IMR-90 (cell line): ENCODE data around the gene CHST6. TPM values are rescaled to one million over a fixed set of nuclear protein-coding genes. Genes with fewer than 3 reads are reported as not detected.

Experiments
- ATAC-seq: fragments of 200-7000 bp; cut with Tn5 transposase; 2 replicates; pipeline ENCODE4 v1.9.1; 2020; ENCODE audit warnings: low read depth, mild to moderate bottlenecking, moderate library complexity
- BruUV-seq: library from RNA; stranded (reverse); fragments of 400-500 nt; replicated peaks from 2 replicates; lab custom pipeline; 2021; lab: Mats Ljungman, UMichigan
- CTCF ChIA-PET: fragments of 300-600 bp; formaldehyde crosslinking; extraction: SDS; loops from one replicate; lab custom pipeline; 2021; ENCODE audit warnings: antibody characterized with exemption; lab: Yijun Ruan, JAX
- POLR2A ChIA-PET: fragments of 300-600 bp; sonication (Branson Sonifier 250); formaldehyde crosslinking; loops from one replicate; lab custom pipeline; 2022; ENCODE audit warnings: antibody characterized with exemption; ENCODE audit not compliant: unreplicated experiment; lab: Charles Lee
- DNase-seq: peaks from one replicate; pipeline ENCODE4 v3.0.0; 2013
- H2AFZ ChIP-seq: replicated peaks from 2 replicates; pipeline ENCODE3; 2013; ENCODE audit warnings: low read length, mild to moderate bottlenecking; ENCODE audit not compliant: poor library complexity
- H2AK5ac ChIP-seq: 2 replicates; pipeline ENCODE4 v1.6.1; 2013; ENCODE audit warnings: low read depth, low read length, inconsistent platforms
- H2AK9ac ChIP-seq: replicated peaks from 2 replicates; pipeline ENCODE3; 2013; ENCODE audit warnings: mild to moderate bottlenecking, low read depth, low read length, moderate library complexity; ENCODE audit not compliant: poor library complexity
- H2BK120ac ChIP-seq: 2 replicates; pipeline ENCODE4 v1.6.1; 2013; ENCODE audit warnings: low read depth, low read length, inconsistent platforms
- H2BK15ac ChIP-seq: 3 replicates; pipeline ENCODE4 v1.6.1; 2013; ENCODE audit warnings: low read depth, low read length, inconsistent platforms
- H2BK20ac ChIP-seq: 2 replicates; pipeline ENCODE4 v1.6.1; 2013; ENCODE audit warnings: low read depth, mild to moderate bottlenecking, inconsistent platforms, low read length, moderate library complexity
- H2BK5ac ChIP-seq: 2 replicates; pipeline ENCODE4 v1.6.1; 2013; ENCODE audit warnings: mild to moderate bottlenecking, low read depth, low read length, inconsistent platforms; ENCODE audit not compliant: poor library complexity, severe bottlenecking
- H3K14ac ChIP-seq: replicated peaks from 2 replicates; pipeline ENCODE4 v1.6.1; 2013; ENCODE audit warnings: low read depth, low read length, inconsistent platforms
- H3K18ac ChIP-seq: 2 replicates; pipeline ENCODE4 v1.6.1; 2013; ENCODE audit warnings: low read depth, low read length, control low read depth
- H3K23ac ChIP-seq: 2 replicates; pipeline ENCODE4 v1.6.1; 2013; ENCODE audit warnings: low read depth, low read length, inconsistent platforms
- H3K27ac ChIP-seq: 2 replicates; pipeline ENCODE4 v1.5.1; 2013; ENCODE audit warnings: mild to moderate bottlenecking, control low read depth, low read length; ENCODE audit not compliant: insufficient read depth
- H3K27me3 ChIP-seq: 2 replicates; pipeline ENCODE4 v1.6.1; 2013; ENCODE audit warnings: low read length; ENCODE audit not compliant: control insufficient read depth, insufficient read depth
- H3K36me3 ChIP-seq: 2 replicates; pipeline ENCODE4 v1.6.1; 2013; ENCODE audit warnings: low read length, mixed read lengths; ENCODE audit not compliant: control insufficient read depth, insufficient read depth
- H3K4ac ChIP-seq: 2 replicates; pipeline ENCODE4 v1.6.1; 2013; ENCODE audit warnings: low read depth, low read length, inconsistent platforms
- H3K4me1 ChIP-seq: 2 replicates; pipeline ENCODE4 v1.6.1; 2013; ENCODE audit warnings: low read length, mixed read lengths; ENCODE audit not compliant: control insufficient read depth, insufficient read depth
- H3K4me2 ChIP-seq: 2 replicates; pipeline ENCODE4 v1.6.1; 2013; ENCODE audit warnings: low read depth, mild to moderate bottlenecking, control low read depth, low read length, moderate library complexity
- H3K4me3 ChIP-seq: 2 replicates; pipeline ENCODE4 v1.5.1; 2013; ENCODE audit warnings: low read depth, mild to moderate bottlenecking, control low read depth, low read length, moderate library complexity; ENCODE audit not compliant: insufficient read depth
- H3K56ac ChIP-seq: 2 replicates; pipeline ENCODE4 v1.6.1; 2013; ENCODE audit warnings: low read length, inconsistent platforms; ENCODE audit not compliant: insufficient read depth; ENCODE audit errors: extremely low read depth
- H3K79me1 ChIP-seq, 2 experiments: 2 replicates each; pipeline ENCODE4 v1.6.1; 2013; ENCODE audit warnings: low read length in 2 of 2, inconsistent platforms in 1 of 2, low read depth in 1 of 2
- H3K9ac ChIP-seq: 2 replicates; pipeline ENCODE4 v1.6.1; 2013; ENCODE audit warnings: low read depth, low read length, control low read depth
- H3K9me1 ChIP-seq: 2 replicates; pipeline ENCODE4 v1.6.1; 2013; ENCODE audit warnings: low read length, inconsistent platforms; ENCODE audit not compliant: insufficient read depth
- H3K9me3 ChIP-seq: 2 replicates; pipeline ENCODE4 v1.6.1; 2013; ENCODE audit warnings: low read length; ENCODE audit not compliant: control insufficient read depth, insufficient read depth
- H4K20me1 ChIP-seq: 2 replicates; pipeline ENCODE4 v1.6.1; 2013; ENCODE audit warnings: low read length, inconsistent platforms; ENCODE audit not compliant: insufficient read depth
- H4K5ac ChIP-seq: 2 replicates; pipeline ENCODE4 v1.6.1; 2013; ENCODE audit warnings: mild to moderate bottlenecking, low read depth, low read length, control low read depth
- H4K8ac ChIP-seq, 2 experiments: 2 replicates each; pipeline ENCODE4 v1.6.1; 2013; ENCODE audit warnings: low read depth in 2 of 2, low read length in 2 of 2, control low read depth in 1 of 2, inconsistent platforms in 1 of 2
- H4K91ac ChIP-seq: 2 replicates; pipeline ENCODE4 v1.6.1; 2013; ENCODE audit warnings: low read depth, low read length, inconsistent platforms; ENCODE audit not compliant: insufficient read depth
- BHLHE40 ChIP-seq: fragments of 150-350 bp; IDR thresholded peaks from 2 replicates; pipeline ENCODE4 v1.6.1; 2016; ENCODE audit warnings: mild to moderate bottlenecking, low read depth, low read length
- CEBPB ChIP-seq: IDR thresholded peaks from 2 replicates; pipeline ENCODE4 v1.6.1; 2012; ENCODE audit warnings: low read depth, low read length, improper control_type of control experiment
- CHD1 ChIP-seq: IDR thresholded peaks from 2 replicates; pipeline ENCODE4 v1.6.1; 2012; ENCODE audit warnings: low read depth, low read length, improper control_type of control experiment
- CTCF ChIP-seq: conservative IDR thresholded peaks from 2 replicates; pipeline ENCODE4 v1.5.1; 2012; ENCODE audit warnings: mild to moderate bottlenecking, low read depth, low read length, improper control_type of control experiment
- FOS ChIP-seq: fragments of 150-350 bp; IDR thresholded peaks from 2 replicates; pipeline ENCODE4 v1.6.1; 2016; ENCODE audit warnings: low read depth, low read length
- MAZ ChIP-seq: IDR thresholded peaks from 2 replicates; pipeline ENCODE4 v1.6.1; 2012; ENCODE audit warnings: low read depth, mild to moderate bottlenecking, low read length, improper control_type of control experiment, moderate library complexity, borderline replicate concordance
- MXI1 ChIP-seq: IDR thresholded peaks from 2 replicates; pipeline ENCODE4 v1.6.1; 2012; ENCODE audit warnings: low read depth, mild to moderate bottlenecking, low read length, moderate library complexity, borderline replicate concordance
- NFE2L2 ChIP-seq: fragments of 150-350 bp; IDR thresholded peaks from 2 replicates; pipeline ENCODE4 v1.6.1; 2016; ENCODE audit warnings: low read depth, mild to moderate bottlenecking, low read length
- RAD21 ChIP-seq: IDR thresholded peaks from 2 replicates; pipeline ENCODE4 v1.6.1; 2012; ENCODE audit warnings: low read length, improper control_type of control experiment
- RCOR1 ChIP-seq: IDR thresholded peaks from 2 replicates; pipeline ENCODE4 v1.6.1; 2012; ENCODE audit warnings: mild to moderate bottlenecking, low read length, improper control_type of control experiment; ENCODE audit not compliant: insufficient replicate concordance
- RFX5 ChIP-seq: IDR thresholded peaks from 2 replicates; pipeline ENCODE4 v1.8.0; 2012; ENCODE audit warnings: low read depth, mild to moderate bottlenecking, low read length, moderate library complexity
- SMC3 ChIP-seq: fragments of 150-350 bp; IDR thresholded peaks from 2 replicates; pipeline ENCODE4 v1.6.1; 2016; ENCODE audit warnings: low read depth, mild to moderate bottlenecking, antibody characterized with exemption, low read length, moderate library complexity
- WGBS, 2 experiments: methylation state at CpG; one replicate each; pipeline versions ENCODE4 v1.1.5 to v1.1.7; 2013; ENCODE audit warnings: missing lambda C conversion rate in 2 of 2; ENCODE audit not compliant: insufficient read length in 1 of 2; ENCODE audit errors: extremely low coverage in 2 of 2; 5-methylcytosine and 5-hydroxymethylcytosine counted together
- dilution Hi-C: fragments of 300-500 bp; cut with HindIII; formaldehyde crosslinking; loops from one replicate; pipeline ENCODE4 v1.14.3; 2018; ENCODE audit warnings: low sequenced_read_pairs; ENCODE audit not compliant: unreplicated experiment
- in situ Hi-C: fragments of 300-500 bp; cut with MboI; formaldehyde crosslinking; loops from 3 replicates; pipeline ENCODE4 v1.14.3; 2019; ENCODE audit warnings: low sequenced_read_pairs, inconsistent platforms, mixed read lengths
- intact Hi-C: fragments of 100-400 bp; cut with micrococcal nuclease; formaldehyde crosslinking; loops from 2 replicates; pipeline ENCODE4 v1.10.0; 2022
- polyA plus RNA-seq, 3 experiments: library from polyadenylated mRNA; depleted of rRNA; stranded (reverse); fragments of >200 nt; gene quantifications; 2 replicates each; pipeline ENCODE4 v1.2.3, GENCODE V29; 2012; ENCODE audit warnings: low replicate concordance in 1 of 3
- total RNA-seq: library from RNA; depleted of rRNA; stranded (reverse); fragments of >200 nt; gene quantifications from 2 replicates; pipeline ENCODE4 v1.2.3, GENCODE V29; 2012
- TF ChIP-seq, protein P1 (sequence below): fragments of 150-350 bp; IDR thresholded peaks from 2 replicates; pipeline ENCODE4 v1.6.1; 2017; ENCODE audit warnings: mild to moderate bottlenecking, antibody characterized with exemption, low read length, low read depth

Gene CHST6
- total and polyA plus RNA-seq, 2 of the 4 experiments (the other 2 are of a cell fraction), result under 0.01 to 0.12 TPM

DNA sequence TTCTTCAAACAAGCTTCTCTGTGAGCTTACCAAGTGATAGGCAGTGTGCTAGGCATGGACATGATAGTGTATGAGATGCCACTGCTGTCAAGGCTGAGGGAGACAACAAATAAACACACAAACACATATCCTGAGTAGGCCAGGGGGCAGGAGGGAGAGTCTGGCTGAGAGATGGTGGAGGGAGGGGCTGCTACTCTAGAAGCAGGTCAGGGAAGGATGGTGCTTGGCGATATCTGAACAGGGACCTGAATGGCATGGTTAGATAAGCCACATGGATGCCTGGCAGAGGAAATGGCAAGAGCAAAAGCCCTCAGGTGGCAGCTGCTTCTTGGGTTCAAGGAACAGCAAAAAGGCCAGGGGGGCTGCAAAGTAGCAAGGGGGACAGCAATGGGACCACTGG is 8.6 kb upstream of the CHST6 start:
- H3K56ac ChIP-seq, result no peak overlapping the region

More for the DNA sequence above, 8.6 kb upstream of the CHST6 start:
- no peak overlapping the region for H3K27ac ChIP-seq
- no peak overlapping the region for H3K4me3 ChIP-seq
- H3K23ac ChIP-seq, result no peak overlapping the region
- no peak for DNase-seq
- H3K14ac ChIP-seq, result no peak overlapping the region
- H4K5ac ChIP-seq, result no peak overlapping the region
- H3K9ac ChIP-seq, result no peak overlapping the region
- dilution Hi-C loops, result no loop called here
- POLR2A ChIA-PET, result no interaction called here
- no TSS peak for BruUV-seq
- no peaks in the 10 kb centered on the region for H4K20me1 ChIP-seq
- in situ Hi-C loops, result no loop called here
- H2AK5ac ChIP-seq, result no peak overlapping the region
- ATAC-seq, result no peak
- no peak overlapping the region for H3K18ac ChIP-seq
- 88% methylated on average over 1 of the region's 1 CpG; no CpG with 5 or more reads in 1 of the 2 experiments for WGBS, 2 experiments
- H3K79me1 ChIP-seq, result no peaks in the 10 kb centered on the region
- no peak overlapping the region for H2BK20ac ChIP-seq
- no peak overlapping the region for H2AK9ac ChIP-seq
- H4K8ac ChIP-seq, result no peak overlapping the region
- H2BK120ac ChIP-seq, result no peak overlapping the region
- no peak overlapping the region for H2BK15ac ChIP-seq
- no peak overlapping the region for H2AFZ ChIP-seq
- no peaks in the 10 kb centered on the region; the same call in 1 of the 2 replicates for H3K9me1 ChIP-seq
- H3K36me3 ChIP-seq, result no peaks in the 10 kb centered on the region
- CTCF ChIA-PET, result interaction anchor here (1.5 kb wide), 1 partner anchor 13 kb away, joined by 4 read pairs; no protein-coding TSS in a partner anchor
- TF ChIP-seq BHLHE40 (no peak), CEBPB (no peak), NFE2L2 (no peak), RAD21 (no peak), MAZ (no peak), MXI1 (no peak), SMC3 (no peak), FOS (no peak), RCOR1 (no peak), RFX5 (no peak), CTCF (no peak), CHD1 (no peak)
- TF ChIP-seq, protein P1, sequence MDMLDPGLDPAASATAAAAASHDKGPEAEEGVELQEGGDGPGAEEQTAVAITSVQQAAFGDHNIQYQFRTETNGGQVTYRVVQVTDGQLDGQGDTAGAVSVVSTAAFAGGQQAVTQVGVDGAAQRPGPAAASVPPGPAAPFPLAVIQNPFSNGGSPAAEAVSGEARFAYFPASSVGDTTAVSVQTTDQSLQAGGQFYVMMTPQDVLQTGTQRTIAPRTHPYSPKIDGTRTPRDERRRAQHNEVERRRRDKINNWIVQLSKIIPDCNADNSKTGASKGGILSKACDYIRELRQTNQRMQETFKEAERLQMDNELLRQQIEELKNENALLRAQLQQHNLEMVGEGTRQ, result no peak
- intact Hi-C loops, result no loop called here
- H3K4me2 ChIP-seq, result no peak overlapping the region
- no peaks in the 10 kb centered on the region for H3K9me3 ChIP-seq
- no peak overlapping the region for H4K91ac ChIP-seq
- no peak overlapping the region for H3K4ac ChIP-seq
- no peak overlapping the region for H2BK5ac ChIP-seq
- peaks cover 2% of the 10 kb centered on the region; the same call in 1 of the 2 replicates for H3K27me3 ChIP-seq
- H3K4me1 ChIP-seq, result no peaks in the 10 kb centered on the region; the same call in 1 of the 2 replicates
